A549 (cell line): ENCODE results near the gene UBA52. TPM values are rescaled to one million over a fixed set of nuclear protein-coding genes. Genes with fewer than 3 reads are reported as not detected.
"Not testable (repeated sequence)": the region's sequence is repeated elsewhere in the genome, so short reads cannot be mapped to it uniquely, and the experiment has no call there.

Experiments used
- ATAC-seq, 2 experiments: fragments of 200-7000 bp in 1 of 2; fragments of >200 bp in 1 of 2; cut with Nextera tagmentation in 1 of 2; cut with Tn5 transposase in 1 of 2; 3 replicates each; pipeline versions ENCODE4 v1.8.0 to v1.9.1; 2018 to 2020; ENCODE audit warnings: mild to moderate bottlenecking in 1 of 2, moderate library complexity in 1 of 2
- CTCF ChIA-PET: fragments of 300-600 bp; sonication (Branson Sonifier 250); formaldehyde crosslinking; extraction: SDS; loops from one replicate; lab custom pipeline; 2021; ENCODE audit warnings: antibody characterized with exemption, inconsistent platforms; lab: Yijun Ruan, JAX
- POLR2A ChIA-PET: fragments of 350-600 bp; formaldehyde crosslinking; extraction: SDS; loops from one replicate; lab custom pipeline; 2021; ENCODE audit warnings: antibody characterized with exemption, inconsistent platforms; lab: Yijun Ruan, JAX
- DNase-seq, 2 experiments: peaks; one replicate each; pipeline versions ENCODE4 v3.0.0 to v3.0.0-alpha.2; 2011 to 2016; ENCODE audit warnings: low read depth in 1 of 2, low spot score in 1 of 2
- FAIRE-seq: peaks from 2 replicates; lab custom pipeline; 2011; peaks lifted over from hg19 to GRCh38; lab: Jason Lieb, UNC
- H3K27ac ChIP-seq, 2 experiments: fragments of >200 bp; sonication (Bioruptor Twin); formaldehyde crosslinking; 3 replicates each; pipeline ENCODE4 v1.5.1; 2016 to 2017
- H3K4me1 ChIP-seq: fragments of >200 bp; sonication (Bioruptor Twin); formaldehyde crosslinking; 3 replicates; pipeline ENCODE4 v1.6.1; 2016
- H3K4me2 ChIP-seq: fragments of >200 bp; sonication (Bioruptor Twin); formaldehyde crosslinking; 3 replicates; pipeline ENCODE4 v1.6.1; 2016
- H3K4me3 ChIP-seq: fragments of >200 bp; sonication (Bioruptor Twin); formaldehyde crosslinking; 3 replicates; pipeline ENCODE4 v1.5.1; 2016
- H3K9me3 ChIP-seq: fragments of >200 bp; sonication (Bioruptor Twin); formaldehyde crosslinking; 3 replicates; pipeline ENCODE4 v1.6.1; 2016
- CHD2 ChIP-seq: fragments of 150-350 bp; IDR thresholded peaks from 2 replicates; pipeline ENCODE4 v1.6.1; 2014; ENCODE audit warnings: low read length; ENCODE audit not compliant: partially characterized antibody
- EHMT2 ChIP-seq: fragments of 200-600 bp; sonication (generic); IDR thresholded peaks from 2 replicates; pipeline ENCODE4 v1.6.1; 2016; ENCODE audit warnings: antibody characterized with exemption, low read depth, mild to moderate bottlenecking, moderate library complexity
- HOXB5 ChIP-seq: fragments of 250-450 bp; sonication (Bioruptor Pico); IDR thresholded peaks from 2 replicates; pipeline ENCODE4 v1.5.0; 2020; ENCODE audit warnings: mild to moderate bottlenecking, moderate library complexity
- KDM1A ChIP-seq: fragments of 200-600 bp; sonication (generic); IDR thresholded peaks from 2 replicates; pipeline ENCODE4 v1.6.1; 2016; ENCODE audit warnings: low read depth, mild to moderate bottlenecking
- POLR2A ChIP-seq: IDR thresholded peaks from 2 replicates; pipeline ENCODE4 v1.6.1; 2012; ENCODE audit warnings: mild to moderate bottlenecking, low read length
- RAD21 ChIP-seq, 2 experiments: fragments of >200 bp in 1 of 2; sonication (Bioruptor Twin) in 1 of 2; formaldehyde crosslinking in 1 of 2; IDR thresholded peaks in 1 of 2; conservative IDR thresholded peaks in 1 of 2; 2 replicates in 1 of 2; 3 replicates in 1 of 2; pipeline ENCODE4 v1.6.1; 2012 to 2018; ENCODE audit warnings: inconsistent platforms in 1 of 2
- ZFP36 ChIP-seq: fragments of 450-650 bp; IDR thresholded peaks from 2 replicates; pipeline ENCODE4 v1.6.1; 2014; ENCODE audit warnings: borderline replicate concordance; ENCODE audit not compliant: partially characterized antibody
- ZNF302 ChIP-seq: fragments of 250-450 bp; sonication (Bioruptor Pico); IDR thresholded peaks from 2 replicates; pipeline ENCODE4 v1.9.0; 2021; ENCODE audit warnings: inconsistent platforms, mild to moderate bottlenecking, moderate library complexity
- WGBS: methylation state at CpG from one replicate; pipeline ENCODE4 v1.1.6; 2017; ENCODE audit errors: missing lambda C conversion rate; 5-methylcytosine and 5-hydroxymethylcytosine counted together
- polyA plus RNA-seq, 4 experiments: library from polyadenylated mRNA; depleted of rRNA in 3 of 4; stranded (reverse); fragments of >200 nt; fragmentation: RNase III in 1 of 4; extraction: RNeasy Plus Mini Kit Qiagen cat#74134 plus additional on column Dnase treatment in 1 of 4; gene quantifications; 2 replicates in 3 of 4; 3 replicates in 1 of 4; pipeline ENCODE4 v1.2.3, GENCODE V29; 2011 to 2017
- TF ChIP-seq, protein P1 (sequence below): IDR thresholded peaks from 2 replicates; pipeline ENCODE4 v1.6.1; 2012
- TF ChIP-seq, protein P2 (sequence below): fragments of >200 bp; sonication (Bioruptor Twin); formaldehyde crosslinking; IDR thresholded peaks from 3 replicates; pipeline ENCODE4 v1.6.1; 2016
- TF ChIP-seq, protein P3 (sequence below): fragments of 250-450 bp; sonication (Bioruptor Pico); IDR thresholded peaks from 2 replicates; pipeline ENCODE4 v1.5.0; 2021; ENCODE audit warnings: mild to moderate bottlenecking, moderate library complexity, borderline replicate concordance

The UBA52 gene
- polyA plus RNA-seq, 2 of the 4 experiments (the other 2 are of a cell fraction), result 888 to 942 TPM

DNA sequence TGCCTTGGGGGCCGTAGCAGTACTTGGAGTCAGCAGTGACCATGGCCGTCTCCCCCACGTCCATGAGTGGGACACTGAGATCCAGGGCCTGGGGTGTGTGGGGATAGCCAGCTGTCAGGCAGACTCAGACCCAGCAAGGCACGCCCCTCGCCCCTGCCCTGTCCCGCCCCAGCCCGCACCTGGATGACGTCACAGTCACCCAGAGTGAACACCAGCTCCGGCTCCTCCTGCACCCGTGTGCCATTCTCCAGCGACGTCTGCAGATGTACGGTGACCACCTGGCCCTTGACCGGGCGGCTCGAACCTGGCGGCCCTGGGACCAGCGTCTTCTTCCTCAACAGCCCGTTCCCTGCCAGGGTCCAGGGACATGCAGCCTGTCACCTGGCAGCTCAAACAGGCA lies 32.3 kb upstream of the UBA52 start:
- Histone ChIP-seq H3K4me1 (peaks cover 11% of the 10 kb centered on the region; the same call in 1 of the 3 replicates), H3K27ac (no peak overlapping the region), H3K4me3 (no peak overlapping the region), H3K9me3 (no peaks in the 10 kb centered on the region), H3K4me2 (no peak overlapping the region)
- TF ChIP-seq, protein P1, sequence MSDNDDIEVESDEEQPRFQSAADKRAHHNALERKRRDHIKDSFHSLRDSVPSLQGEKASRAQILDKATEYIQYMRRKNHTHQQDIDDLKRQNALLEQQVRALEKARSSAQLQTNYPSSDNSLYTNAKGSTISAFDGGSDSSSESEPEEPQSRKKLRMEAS, result no peak
- TF ChIP-seq HOXB5 (CRISPR knock-in tag) (no peak), POLR2A (no peak), RAD21 (conservative IDR thresholded peaks at IDR 0.05 in 1 of 2, IDR thresholded peaks at IDR 0.05 in 1 of 2) (no peak)
- ChIA-PET POLR2A (no interaction called here), CTCF (no interaction called here)
- DNase-seq (no peak), ATAC-seq (no peak), FAIRE-seq (no peak)
- WGBS, result no CpG with 5 or more reads among the region's 19 CpGs

DNA sequence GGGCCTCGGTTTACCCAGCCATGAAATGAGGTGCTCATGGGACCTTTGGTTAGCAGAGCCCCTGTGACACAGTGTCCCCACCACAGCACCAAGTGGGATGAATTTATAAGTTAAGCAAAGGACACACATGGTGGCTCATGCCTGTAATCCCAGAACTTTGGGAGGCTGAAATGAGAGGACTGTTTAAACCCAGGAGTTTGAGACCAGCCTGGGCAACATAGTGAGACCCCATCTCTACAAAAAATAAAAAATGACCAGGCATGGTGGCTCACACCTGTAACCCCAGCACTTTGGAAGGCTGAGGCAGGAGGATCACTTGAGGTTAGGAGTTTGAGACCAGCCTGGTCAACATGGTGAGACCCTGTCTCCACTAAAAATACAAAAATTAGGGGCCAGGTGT lies 31.5 kb upstream of the UBA52 start:
- H3K27ac ChIP-seq, FAIRE-seq, DNase-seq, H3K4me2 ChIP-seq, ATAC-seq, H3K4me3 ChIP-seq, H3K9me3 ChIP-seq, POLR2A ChIA-PET, CTCF ChIA-PET: not testable (repeated sequence)
- H3K4me1 ChIP-seq, result peaks cover 11% of the 10 kb centered on the region; the same call in 1 of the 3 replicates
- 100% methylated on average over 1 of the region's 1 CpG for WGBS

DNA sequence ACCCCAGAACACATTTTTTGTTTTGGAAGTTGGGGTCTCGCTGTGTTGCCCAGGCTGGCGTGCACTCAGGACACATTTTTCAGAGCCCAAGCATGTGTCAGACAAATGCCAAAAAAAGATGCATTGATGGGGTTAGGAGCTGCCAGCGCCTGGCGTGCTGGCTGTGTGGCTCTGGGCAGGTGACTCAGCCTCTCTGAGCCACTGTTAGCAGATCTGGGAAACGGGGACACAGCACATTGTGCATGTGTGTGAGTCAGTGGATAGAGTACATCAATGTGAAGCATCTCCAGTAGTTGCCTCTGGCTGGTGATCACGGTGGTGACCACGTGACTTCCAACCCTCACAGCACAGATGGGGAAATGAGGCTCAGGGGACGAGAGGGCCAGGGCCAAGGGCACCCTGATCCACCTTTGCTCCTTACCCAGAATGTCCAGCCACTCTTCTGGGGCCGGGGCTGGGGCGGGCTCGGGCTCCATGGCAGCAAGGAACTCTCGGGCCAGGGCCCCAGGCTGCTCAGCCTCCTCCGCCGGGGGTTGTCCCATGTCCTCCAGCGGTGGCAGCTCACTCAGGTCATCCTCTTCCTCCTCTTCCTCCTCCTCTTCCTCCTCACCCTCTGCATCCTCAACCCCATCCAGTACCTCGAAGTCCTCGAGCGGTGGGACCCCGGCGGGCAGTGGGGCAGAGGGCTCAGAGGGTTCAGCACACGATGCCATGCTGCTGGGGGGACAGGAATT lies 30.2 kb upstream of the UBA52 start:
- CTCF ChIA-PET, result interaction anchor here (1.4 kb wide), 1 partner anchor 91 kb away, joined by 4 read pairs; no protein-coding TSS in a partner anchor

DNA sequence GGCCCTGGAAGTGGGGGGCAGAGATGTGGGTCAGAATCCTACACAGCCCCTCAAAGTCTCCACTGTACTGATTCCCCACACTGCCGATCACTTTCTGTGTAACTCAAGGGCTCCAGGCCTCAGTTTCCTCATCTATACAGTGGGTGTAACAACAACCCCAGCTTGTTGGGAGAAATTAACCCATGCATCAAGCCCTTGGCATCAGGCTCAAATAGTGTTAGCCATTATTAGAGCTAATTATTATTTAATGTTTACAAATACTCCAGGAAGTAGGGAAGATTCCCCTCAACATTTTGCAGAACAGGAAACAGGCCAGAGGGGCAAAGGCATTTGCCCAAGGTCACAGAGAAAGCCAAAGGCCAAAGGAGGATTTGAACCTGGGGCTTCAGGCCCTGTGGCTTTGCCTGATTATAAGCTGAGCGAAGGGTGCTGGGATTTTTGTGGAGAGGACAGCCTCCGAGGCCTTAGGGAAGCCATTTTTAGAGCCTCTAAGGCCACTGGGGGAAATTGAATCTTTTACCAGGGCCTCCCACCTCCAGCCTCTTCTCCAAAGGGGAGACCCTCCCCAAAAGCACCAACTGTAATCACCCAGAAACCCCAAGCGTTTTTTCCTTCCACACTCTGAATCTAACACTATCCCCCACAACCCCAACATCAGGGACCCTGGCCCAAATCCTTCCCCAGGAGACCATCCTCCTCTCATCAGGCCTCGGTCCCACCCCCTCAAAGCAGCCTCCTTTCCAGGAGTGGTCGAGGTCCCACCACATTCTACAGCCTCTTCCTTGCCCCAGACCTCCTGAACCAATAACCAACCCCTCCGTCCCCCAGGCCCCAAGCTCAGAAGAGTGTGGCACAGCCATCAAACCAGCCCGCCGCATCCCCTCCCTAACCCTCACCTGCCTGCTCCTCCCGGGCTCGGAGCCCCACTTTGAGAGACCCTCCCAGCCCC lies 29.4 kb upstream of the UBA52 start:
- 42% methylated on average over 6 of the region's 11 CpGs for WGBS
- ChIA-PET CTCF (interaction anchor here (1.4 kb wide), 1 partner anchor 92 kb away, joined by 4 read pairs; no protein-coding TSS in a partner anchor), POLR2A (no interaction called here)
- no peaks in the 10 kb centered on the region for H3K9me3 ChIP-seq
- ATAC-seq (no peak), DNase-seq (no peak)
- peaks cover 11% of the 10 kb centered on the region; the same call in 1 of the 3 replicates for H3K4me1 ChIP-seq
- H3K4me3 ChIP-seq, result peak overlapping the region; percentile 81
- peak overlapping the region; percentile 96 for H3K4me2 ChIP-seq
- TF ChIP-seq ZNF302 (CRISPR knock-in tag) (no peak), CHD2 (no peak), ZFP36 (no peak)
- TF ChIP-seq, protein P2, sequence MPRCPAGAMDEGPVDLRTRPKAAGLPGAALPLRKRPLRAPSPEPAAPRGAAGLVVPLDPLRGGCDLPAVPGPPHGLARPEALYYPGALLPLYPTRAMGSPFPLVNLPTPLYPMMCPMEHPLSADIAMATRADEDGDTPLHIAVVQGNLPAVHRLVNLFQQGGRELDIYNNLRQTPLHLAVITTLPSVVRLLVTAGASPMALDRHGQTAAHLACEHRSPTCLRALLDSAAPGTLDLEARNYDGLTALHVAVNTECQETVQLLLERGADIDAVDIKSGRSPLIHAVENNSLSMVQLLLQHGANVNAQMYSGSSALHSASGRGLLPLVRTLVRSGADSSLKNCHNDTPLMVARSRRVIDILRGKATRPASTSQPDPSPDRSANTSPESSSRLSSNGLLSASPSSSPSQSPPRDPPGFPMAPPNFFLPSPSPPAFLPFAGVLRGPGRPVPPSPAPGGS, result no peak
- TF ChIP-seq, protein P3, sequence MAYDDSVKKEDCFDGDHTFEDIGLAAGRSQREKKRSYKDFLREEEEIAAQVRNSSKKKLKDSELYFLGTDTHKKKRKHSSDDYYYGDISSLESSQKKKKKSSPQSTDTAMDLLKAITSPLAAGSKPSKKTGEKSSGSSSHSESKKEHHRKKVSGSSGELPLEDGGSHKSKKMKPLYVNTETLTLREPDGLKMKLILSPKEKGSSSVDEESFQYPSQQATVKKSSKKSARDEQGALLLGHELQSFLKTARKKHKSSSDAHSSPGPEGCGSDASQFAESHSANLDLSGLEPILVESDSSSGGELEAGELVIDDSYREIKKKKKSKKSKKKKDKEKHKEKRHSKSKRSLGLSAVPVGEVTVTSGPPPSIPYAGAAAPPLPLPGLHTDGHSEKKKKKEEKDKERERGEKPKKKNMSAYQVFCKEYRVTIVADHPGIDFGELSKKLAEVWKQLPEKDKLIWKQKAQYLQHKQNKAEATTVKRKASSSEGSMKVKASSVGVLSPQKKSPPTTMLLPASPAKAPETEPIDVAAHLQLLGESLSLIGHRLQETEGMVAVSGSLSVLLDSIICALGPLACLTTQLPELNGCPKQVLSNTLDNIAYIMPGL, result no peak
- TF ChIP-seq, all 56 proteins: peak for 0
- H3K27ac ChIP-seq, result peak overlapping the region; percentile 97 to 100
- no peak for FAIRE-seq

More for the DNA sequence above, 30.2 kb upstream of the UBA52 start:
- peaks cover 11% of the 10 kb centered on the region; the same call in 1 of the 3 replicates for H3K4me1 ChIP-seq
- ATAC-seq (no peak), DNase-seq (no peak), FAIRE-seq (no peak)
- H3K9me3 ChIP-seq, result no peaks in the 10 kb centered on the region
- POLR2A ChIA-PET, result no interaction called here
- peak overlapping the region; percentile 96; the same call in 1 of the 3 replicates for H3K4me2 ChIP-seq
- 89% methylated on average over 19 of the region's 21 CpGs for WGBS
- H3K4me3 ChIP-seq, result no peak overlapping the region
- no peak overlapping the region; a peak in 1 of 6 replicates for H3K27ac ChIP-seq
- TF ChIP-seq KDM1A, result peak; percentile 31; the same call in 1 of the 2 replicates
- TF ChIP-seq EHMT2, result no peak
- peak; percentile 68 for TF ChIP-seq ZFP36
